Progenitor cell of endocrine pancreas (in vitro differentiated cells): ENCODE results near the gene SYT8. TPM values are rescaled to one million over a fixed set of nuclear protein-coding genes. Genes with fewer than 3 reads are reported as not detected.
A peak's percentile ranks its signal among the peaks of the same experiment; 100 is the strongest.

Experiments used
- DNase-seq: peaks from one replicate; pipeline ENCODE4 v3.0.0; 2021; ENCODE audit warnings: low spot score; ENCODE audit not compliant: unreplicated experiment
- H3K27ac Mint-ChIP-seq: 2 replicates; pipeline ENCODE4 v1.8.0; 2021; ENCODE audit warnings: mild to moderate bottlenecking, moderate library complexity, mixed read lengths
- H3K27me3 Mint-ChIP-seq: 2 replicates; pipeline ENCODE4 v1.8.0; 2021; ENCODE audit warnings: mixed read lengths
- H3K36me3 Mint-ChIP-seq: 2 replicates; pipeline ENCODE4 v1.8.0; 2022; ENCODE audit warnings: mixed read lengths; ENCODE audit not compliant: insufficient read depth
- H3K4me1 Mint-ChIP-seq: 2 replicates; pipeline ENCODE4 v1.8.0; 2021; ENCODE audit warnings: low read depth, mixed read lengths
- H3K4me3 Mint-ChIP-seq: 2 replicates; pipeline ENCODE4 v1.8.0; 2021; ENCODE audit warnings: low read depth, mild to moderate bottlenecking, moderate library complexity, mixed read lengths
- H3K9me3 Mint-ChIP-seq: 2 replicates; pipeline ENCODE4 v1.8.0; 2021; ENCODE audit warnings: low read depth, mixed read lengths
- CTCF ChIP-seq: fragments of 200-600 bp; sonication (generic); IDR thresholded peaks from one replicate; pipeline ENCODE4 v1.5.0; 2021; ENCODE audit warnings: antibody characterized with exemption, mild to moderate bottlenecking; ENCODE audit not compliant: unreplicated experiment
- total RNA-seq: library from RNA; stranded (reverse); gene quantifications from 2 replicates; pipeline ENCODE4 v1.2.1, GENCODE V29; 2021

SYT8 gene
- total RNA-seq, 1 donor from 2014 or later = 1.5 TPM

- no peak for DNase-seq
- H3K27ac Mint-ChIP-seq = no peak overlapping the region
- no peaks in the 10 kb centered on the region for H3K36me3 Mint-ChIP-seq
- H3K4me1 Mint-ChIP-seq = peaks cover 3% of the 10 kb centered on the region
- peaks cover 13% of the 10 kb centered on the region for H3K27me3 Mint-ChIP-seq
- H3K9me3 Mint-ChIP-seq = peaks cover 6% of the 10 kb centered on the region
- H3K4me3 Mint-ChIP-seq = no peak overlapping the region
- TF ChIP-seq CTCF = no peak
Measured at GRCh38 chr11:1819074-1819473, 15.7 kb upstream of the SYT8 start.

- H3K27ac Mint-ChIP-seq = peak overlapping the region; percentile 6
- no peak for TF ChIP-seq CTCF
- H3K9me3 Mint-ChIP-seq = peaks cover 6% of the 10 kb centered on the region
- peaks cover 3% of the 10 kb centered on the region for H3K4me1 Mint-ChIP-seq
- no peak for DNase-seq
- H3K4me3 Mint-ChIP-seq = no peak overlapping the region
- peaks cover 11% of the 10 kb centered on the region for H3K27me3 Mint-ChIP-seq
- H3K36me3 Mint-ChIP-seq = no peaks in the 10 kb centered on the region
Measured at GRCh38 chr11:1820463-1821325, 14.1 kb upstream of the SYT8 start.

GRCh38 chr11:1821562-1821961, 13.2 kb upstream of the SYT8 start:
- H3K27me3 Mint-ChIP-seq = peaks cover 11% of the 10 kb centered on the region
- H3K4me1 Mint-ChIP-seq = peaks cover 3% of the 10 kb centered on the region
- no peak for TF ChIP-seq CTCF
- no peak overlapping the region for H3K4me3 Mint-ChIP-seq
- H3K27ac Mint-ChIP-seq = no peak overlapping the region
- H3K36me3 Mint-ChIP-seq = no peaks in the 10 kb centered on the region
- peaks cover 6% of the 10 kb centered on the region for H3K9me3 Mint-ChIP-seq
- DNase-seq = no peak

GRCh38 chr11:1822648-1823375, 12.0 kb upstream of the SYT8 start:
- peaks cover 3% of the 10 kb centered on the region for H3K4me1 Mint-ChIP-seq
- no peak overlapping the region for H3K4me3 Mint-ChIP-seq
- no peak for TF ChIP-seq CTCF
- H3K27ac Mint-ChIP-seq = no peak overlapping the region
- peaks cover 11% of the 10 kb centered on the region for H3K27me3 Mint-ChIP-seq
- H3K9me3 Mint-ChIP-seq = peaks cover 6% of the 10 kb centered on the region
- DNase-seq = no peak
- H3K36me3 Mint-ChIP-seq = no peaks in the 10 kb centered on the region

- Mint-ChIP-seq H3K4me1 (peaks cover 3% of the 10 kb centered on the region), H3K36me3 (no peaks in the 10 kb centered on the region), H3K4me3 (no peak overlapping the region), H3K9me3 (peaks cover 6% of the 10 kb centered on the region), H3K27me3 (peaks cover 11% of the 10 kb centered on the region), H3K27ac (no peak overlapping the region)
- DNase-seq = no peak
- TF ChIP-seq CTCF = no peak
Measured at GRCh38 chr11:1823376-1824220, 11.2 kb upstream of the SYT8 start.
